ENCODE results near the gene COL25A1. TPM values are rescaled to one million over a fixed set of nuclear protein-coding genes. Genes with fewer than 3 reads are reported as not detected.
A peak's percentile ranks its signal among the peaks of the same experiment; 100 is the strongest.

COL25A1 gene
- total RNA-seq, 1 donor from 2014 or later = 0.04 TPM

DNA sequence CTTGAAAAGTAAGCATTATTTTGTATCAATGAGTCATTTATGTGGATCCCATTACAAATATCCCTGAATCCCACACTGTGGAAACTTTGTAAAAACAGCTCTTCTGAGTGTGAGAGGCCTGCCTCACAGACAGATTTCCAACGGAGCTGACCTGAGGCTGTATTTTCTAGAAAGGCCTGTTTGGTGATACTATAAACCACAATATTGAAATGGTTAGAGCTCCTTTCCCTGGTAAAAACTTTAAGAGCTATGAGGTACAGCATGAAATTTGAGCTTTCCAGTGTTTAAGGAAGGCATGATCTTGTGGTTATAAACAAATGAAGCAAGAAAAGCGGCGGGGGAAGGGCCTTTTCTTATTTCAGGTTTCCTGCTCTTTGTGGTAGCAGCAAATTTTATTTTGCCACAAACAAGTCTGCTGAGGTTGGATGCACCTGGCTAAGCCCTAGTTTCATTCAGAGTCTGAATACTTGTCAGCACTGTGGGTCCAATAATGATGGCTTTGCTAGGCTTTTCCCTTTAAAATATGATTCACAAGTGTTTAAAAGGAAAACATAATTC is 452.8 kb downstream of the COL25A1 start:
- ATAC-seq = no peak

DNA sequence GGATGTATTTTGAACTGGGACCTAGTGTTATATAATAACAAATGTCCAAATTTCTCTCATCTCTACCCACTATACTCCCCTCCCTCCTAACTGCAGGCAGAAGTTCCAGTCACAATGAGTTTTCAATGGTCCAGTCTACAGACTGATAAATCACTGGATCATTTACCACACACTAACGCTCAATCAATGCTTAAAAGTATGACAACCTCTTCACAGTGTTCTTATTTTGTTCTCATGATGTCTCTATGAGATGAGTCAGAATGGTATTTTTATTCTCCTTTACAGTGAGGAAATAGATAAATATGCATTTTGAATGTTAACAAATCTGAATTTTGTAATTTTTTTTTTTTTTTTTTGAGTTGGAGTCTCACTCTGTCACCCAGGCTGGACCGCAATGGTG is 455.9 kb downstream of the COL25A1 start:
- no peak for ATAC-seq

DNA sequence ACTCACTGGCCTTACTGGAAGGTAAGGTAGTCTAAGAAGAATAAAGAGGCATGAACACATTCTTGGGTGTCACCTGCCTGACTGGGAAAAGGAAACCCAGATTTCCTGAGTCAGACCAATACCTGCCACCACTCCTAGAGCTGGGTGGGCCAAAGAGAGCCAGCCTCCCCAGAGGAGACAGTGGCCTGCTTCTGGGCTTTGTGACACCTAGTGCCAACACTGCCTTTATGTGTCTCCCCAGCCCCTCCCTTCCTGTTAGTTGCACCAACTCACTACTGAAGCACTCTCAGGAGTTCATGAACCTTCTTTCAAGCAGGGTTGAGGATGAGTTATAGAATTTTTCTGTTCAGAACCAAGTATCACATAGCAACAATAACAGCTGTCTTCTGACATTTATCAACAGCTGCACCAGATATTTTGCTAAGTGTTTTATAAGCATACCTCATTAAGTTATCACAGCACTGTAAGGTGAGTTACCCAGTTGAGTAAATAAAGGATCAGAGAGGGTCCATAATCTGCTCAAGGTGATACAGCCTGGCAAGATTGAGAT is 462.0 kb downstream of the COL25A1 start:
- ATAC-seq = peak; percentile 61

DNA sequence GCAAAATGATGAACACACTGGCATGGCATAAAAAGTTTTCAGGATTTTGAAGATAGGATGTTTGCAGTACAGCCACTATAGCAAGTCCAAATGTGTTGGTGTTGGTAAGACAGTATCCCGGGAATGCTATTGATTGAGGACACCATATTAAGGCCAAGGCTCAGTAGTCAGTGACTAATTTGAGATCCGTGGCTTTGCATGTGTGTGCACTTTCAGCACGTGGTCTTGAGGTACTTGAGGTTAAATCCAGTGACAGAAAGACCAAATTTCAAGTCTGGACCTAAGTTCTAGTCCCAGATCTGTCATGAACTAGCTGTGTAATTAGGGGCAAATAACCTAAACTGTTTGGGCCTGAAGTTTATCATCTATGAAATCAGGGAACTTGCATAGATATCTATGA is 463.1 kb downstream of the COL25A1 start:
- ATAC-seq = no peak

DNA sequence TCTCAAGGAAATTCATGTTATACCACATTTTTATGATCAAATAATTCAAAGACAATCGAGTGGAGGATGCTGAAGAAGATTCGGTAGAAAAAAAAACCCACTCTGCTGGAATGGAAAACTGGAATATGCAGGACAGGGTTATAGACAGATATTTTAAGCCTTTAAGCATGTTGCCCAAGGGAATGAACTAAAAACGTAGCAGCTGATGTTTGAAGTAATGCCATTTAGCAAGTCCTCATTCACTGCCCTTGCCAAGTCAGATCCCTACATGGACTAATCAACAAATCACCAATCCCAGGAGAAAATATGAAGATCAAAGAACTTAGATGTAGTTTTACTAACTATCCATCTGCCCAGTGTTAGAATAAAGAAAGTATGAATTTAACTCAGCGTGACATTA is 464.0 kb downstream of the COL25A1 start:
- no peak for ATAC-seq

DNA sequence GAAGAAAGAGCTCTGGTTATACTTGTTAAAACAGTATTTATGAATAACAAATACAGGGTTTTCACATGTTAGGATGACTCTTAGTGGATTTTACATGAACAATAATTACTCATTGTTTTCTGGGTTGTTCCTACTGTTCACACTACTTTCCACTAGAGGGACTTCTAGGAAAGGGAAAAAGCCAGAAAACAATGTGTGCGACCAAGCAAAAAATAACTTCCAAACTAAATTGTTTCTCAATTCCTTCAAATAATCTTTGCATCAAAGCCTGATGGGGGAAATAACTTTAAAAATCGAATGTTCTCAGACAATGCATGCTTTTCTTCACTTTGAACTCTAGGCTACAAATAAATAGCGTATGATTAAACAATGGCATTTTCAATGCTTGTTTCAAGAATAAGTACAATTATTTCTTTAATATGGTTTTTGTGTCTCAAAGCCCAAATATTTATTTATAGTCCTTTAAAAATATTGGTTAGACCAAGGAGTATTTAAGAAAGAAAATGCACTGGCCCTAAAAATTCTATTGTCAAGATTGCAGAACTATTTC is 467.5 kb downstream of the COL25A1 start:
- peak; percentile 50 for ATAC-seq

DNA sequence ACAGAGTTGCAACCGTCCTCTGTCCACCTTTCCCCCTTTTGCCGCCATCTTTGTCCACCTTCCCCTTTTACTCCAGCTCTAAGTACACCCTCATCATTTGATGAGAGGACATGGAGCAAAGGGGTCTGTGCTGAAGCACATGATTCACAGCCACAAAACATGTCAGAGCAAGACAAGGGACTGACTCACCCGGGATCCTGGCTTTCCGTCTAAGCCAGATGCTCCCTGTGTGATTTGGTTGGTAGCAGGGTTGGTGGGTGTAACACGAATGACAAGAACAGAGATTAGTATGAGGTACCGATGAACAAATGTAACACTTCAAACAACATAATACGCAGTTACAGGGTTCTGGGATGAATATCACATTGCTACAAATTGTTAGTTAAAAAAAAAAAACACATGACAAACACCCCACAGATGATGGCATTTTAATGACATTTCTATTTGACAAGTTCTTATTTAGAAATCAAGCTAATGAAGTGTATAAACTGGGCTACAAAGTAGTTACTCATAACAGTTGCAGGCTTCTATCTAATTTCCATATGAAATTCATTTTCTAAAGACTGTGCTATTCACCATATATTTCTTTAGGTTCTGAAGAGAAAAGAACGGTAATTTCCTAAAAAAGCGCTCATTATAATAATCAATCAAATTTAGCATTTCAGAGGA is 468.2 kb downstream of the COL25A1 start:
- peak; percentile 71 for ATAC-seq

DNA sequence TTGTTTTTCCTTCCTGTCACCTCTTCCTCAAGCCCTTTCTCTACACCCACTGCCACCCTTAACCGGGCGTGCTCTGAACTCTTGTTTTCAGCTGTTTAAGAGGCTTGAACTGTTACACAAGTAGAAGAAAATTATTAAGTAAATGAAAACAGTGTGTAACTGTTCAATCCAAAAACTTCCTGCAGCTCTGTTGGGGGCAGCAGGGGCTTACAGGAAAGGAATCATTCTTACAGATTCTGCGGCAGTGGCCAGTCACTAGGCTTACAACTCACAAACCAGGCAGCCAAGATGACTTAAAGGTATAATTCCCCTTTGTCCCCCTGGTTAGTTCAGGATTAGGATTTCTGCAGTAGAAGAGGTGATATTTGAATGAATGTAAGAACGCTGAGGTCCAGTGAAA is 469.4 kb downstream of the COL25A1 start:
- no peak for ATAC-seq

DNA sequence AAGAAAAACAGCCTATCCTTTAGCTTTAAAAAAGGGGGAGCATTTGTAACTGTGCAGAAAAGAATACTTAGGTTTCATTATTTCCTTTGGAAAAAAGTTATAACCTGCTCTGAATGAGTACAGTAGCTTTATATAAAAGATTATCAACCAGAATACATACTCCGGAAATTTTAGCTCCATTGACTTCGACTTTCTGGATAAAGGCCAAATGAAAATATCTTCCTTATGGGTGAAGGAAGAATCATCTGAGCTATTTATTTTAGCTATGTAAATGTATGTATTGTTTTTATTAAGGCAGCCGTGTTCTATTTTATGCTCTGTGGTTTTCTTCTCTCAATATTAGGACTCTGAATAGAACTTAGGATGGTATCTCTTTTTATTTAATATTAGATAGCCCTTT is 470.6 kb downstream of the COL25A1 start:
- ATAC-seq = no peak

DNA sequence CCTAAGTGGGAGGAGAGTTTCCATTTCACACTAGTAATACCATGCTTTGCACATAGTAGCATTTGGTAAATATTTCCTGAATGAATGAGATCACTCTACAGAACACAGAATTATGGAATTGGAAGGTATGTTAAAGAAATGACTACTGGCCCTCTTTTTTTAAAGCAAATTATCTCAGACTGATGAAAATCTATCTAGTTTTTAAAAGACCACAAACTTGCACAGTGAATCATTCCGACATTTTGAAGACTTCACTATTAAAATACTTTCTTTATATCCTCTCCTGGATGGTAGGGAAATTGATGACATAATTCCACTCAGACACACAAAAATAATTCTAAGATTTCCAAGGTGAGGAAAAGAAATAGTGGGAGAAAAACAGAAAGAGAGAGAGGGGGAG is 471.2 kb downstream of the COL25A1 start:
- ATAC-seq = no peak

DNA sequence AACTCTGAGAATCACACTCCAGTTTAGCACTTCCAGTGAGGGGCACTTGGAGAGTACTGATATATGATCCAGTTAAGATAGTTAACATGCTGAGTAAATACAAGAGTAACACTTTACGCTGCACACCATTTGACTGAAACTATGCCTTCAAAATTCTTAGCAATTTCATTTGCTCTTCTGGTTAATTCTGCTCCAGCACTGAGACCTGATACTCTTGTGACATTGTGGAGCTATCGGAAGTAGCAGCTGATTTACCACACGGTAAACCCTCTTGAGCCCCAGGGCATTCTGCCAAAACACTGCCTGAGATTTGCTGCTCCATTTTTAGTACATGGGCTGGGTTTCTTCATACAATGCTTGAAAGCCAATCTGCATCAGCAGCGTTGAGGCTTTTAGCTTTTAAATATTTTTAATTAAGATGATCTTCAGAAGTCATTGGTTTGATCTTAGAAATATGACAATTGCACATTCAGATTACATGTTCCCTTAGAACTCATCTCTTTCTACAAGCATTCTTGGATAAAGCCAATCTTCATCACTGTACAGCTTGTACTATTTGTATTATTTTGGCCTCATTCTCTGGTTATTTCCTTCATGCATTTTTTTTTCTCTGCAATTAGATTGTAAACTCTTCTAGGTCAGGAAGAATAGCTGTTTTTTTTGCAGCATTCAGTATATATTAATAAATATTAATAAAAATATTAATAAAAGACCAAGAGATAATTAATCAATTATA is 471.8 kb downstream of the COL25A1 start:
- ATAC-seq = no peak

DNA sequence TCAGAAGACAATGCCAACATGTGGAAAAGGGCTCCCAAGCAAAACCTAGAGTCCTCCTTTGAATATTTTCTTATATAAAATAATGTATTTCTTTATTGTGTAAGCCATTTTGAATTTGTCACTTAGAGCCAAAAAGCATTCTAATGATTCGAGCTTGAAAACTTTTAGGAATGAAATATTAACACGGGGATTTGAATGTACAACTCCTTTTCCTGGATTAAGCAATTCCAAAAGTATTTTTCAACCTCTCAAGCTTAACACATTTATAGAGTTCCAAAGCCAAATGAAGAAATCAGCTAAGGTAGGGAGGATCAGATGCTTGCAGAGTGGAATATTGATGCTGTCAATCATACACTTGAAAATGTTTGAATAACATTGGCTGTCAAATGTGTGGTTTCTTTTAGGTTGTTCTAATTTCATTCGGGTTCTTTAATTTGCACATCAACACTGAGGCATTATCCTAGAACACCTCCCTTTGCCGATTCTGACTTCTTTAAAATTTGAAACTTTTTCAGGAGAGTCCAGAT is 472.4 kb downstream of the COL25A1 start:
- no peak for ATAC-seq

DNA sequence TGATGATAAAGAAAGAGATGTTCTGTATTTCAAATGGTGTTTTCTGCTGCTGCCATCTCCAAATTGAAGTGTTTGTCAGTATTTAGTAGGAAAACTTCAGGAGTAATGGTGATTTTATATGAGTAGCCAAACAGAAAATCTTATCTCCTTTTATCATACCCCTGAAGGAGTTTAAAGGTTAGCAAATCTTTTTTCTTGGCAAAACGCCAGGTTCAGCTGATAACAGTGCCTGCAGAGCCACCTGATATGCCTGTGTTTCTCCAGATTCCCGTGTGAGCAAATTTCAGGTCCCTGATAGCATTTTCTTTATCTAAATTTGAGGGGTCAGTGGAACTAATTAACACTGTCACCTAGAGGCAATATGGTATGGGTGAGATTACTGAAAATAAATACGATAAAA is 473.8 kb downstream of the COL25A1 start:
- ATAC-seq = no peak

DNA sequence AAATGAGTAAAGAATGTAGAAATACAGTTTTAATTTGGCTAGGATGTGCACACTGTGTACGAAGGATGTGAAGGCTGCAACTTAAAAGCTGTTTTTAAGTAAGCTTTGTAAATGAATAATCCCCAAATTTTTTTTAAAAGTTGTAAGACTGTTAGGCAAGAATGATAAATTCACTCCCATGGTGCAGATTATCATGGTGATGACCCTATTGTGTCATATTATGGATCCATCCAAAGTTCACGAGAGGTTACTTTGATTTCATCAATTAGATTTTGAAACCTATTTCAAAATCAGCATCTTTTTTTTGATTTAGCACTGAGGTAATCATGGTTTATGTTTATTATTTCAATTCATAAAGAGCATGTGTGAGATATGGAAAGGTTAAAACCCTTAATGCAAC is 476.7 kb downstream of the COL25A1 start:
- ATAC-seq = no peak

DNA sequence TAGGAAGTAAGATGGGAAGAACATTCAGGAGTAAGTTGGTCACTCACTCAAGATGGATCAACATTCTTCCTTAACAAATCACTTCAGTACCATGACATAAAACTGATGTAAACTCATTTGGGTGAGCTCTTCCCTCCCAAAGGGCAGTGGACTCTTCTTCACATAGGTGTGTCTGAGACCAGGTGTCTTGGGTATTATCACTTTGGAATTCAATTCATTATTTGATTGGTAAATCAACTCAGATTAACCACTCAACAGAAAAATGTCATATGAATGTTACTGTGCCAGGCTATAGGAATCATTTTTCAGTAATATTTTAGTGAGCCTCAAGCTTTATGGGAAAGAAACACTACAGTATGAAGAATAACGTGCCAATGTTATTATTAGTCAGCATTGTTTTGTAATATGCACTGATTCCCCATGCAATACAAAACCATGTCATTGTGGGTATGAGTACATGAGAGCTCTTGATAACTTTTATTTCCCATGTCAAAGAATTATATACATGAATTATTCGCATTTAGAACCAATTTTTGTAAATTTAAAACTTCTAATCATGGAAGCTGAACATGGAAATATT is 481.0 kb downstream of the COL25A1 start:
- ATAC-seq = no peak

DNA sequence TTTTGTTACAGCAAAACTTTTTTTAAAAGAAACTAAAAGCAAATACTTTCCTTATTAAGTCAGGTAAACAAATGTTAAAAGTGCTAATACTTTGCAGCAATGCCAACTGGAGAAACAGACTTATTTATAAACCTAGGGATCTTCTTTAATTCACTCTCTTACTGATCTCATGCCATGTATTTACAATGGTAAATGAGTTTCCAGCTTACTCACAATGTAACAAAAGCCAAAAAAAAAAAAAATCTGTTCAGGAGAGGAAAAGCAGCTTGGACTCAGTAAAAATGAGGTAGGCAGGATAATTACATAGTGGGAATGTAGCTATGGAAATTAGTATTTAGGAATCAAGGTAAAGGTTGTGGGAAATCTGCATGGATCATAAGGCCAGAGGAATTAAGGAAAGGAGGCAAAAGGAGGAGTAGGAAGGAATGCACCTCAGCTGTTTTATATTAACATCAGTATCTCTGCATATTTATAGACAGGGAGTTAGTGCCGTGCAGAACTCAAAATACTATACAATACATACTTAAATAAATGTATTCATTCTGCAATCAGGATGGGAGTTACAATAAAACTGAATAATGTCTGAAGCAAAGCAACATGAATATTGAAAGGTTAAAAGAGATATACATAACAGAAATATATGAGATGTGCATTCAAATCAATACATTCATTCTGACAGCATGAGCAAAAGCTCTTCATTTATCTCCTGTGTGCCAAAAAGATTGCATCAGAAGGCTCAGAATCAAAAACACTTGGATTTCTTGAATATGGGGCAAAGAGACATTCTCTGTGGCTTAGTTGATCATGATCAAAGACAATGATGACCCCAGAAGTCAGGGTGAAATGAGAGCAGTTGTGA is 481.7 kb downstream of the COL25A1 start:
- no peak for ATAC-seq

DNA sequence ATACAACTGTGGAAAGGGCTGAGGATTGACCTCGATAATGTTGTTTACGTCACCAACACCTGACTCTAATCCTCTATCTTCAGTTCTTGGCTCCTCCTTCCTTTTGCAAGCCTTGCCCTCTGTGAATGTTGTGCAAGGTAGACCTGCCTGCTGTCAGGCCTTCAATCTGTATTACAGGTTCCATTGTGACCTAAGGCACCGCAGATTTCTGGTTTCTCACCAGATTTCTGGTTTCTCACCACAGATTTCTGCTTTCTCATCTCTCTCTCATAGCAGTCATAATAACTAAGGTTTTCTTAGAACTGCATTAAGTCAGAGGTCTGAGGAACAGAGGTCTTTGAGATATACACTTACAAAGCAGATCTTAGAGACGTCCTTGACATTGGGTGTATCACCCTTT is 488.1 kb downstream of the COL25A1 start:
- ATAC-seq = no peak

DNA sequence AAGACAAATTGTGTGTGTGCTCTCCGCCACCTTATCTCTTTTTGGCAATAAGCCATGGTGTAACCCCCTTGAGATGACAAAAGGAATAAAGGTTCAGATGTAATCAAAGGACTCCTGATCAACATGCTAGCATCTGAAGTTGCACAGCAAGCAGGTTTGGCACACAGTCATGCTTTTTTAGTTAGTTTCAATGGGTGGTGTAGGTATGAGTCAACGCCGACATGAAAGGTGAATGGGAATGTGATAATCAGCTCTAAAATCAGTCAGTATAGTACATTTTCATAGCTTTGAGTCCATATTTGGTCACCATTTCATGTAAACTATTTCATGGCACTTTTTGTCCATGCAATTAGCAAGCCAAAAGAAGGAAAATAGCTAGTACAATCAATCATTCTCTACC is 489.2 kb downstream of the COL25A1 start:
- no peak for ATAC-seq

DNA sequence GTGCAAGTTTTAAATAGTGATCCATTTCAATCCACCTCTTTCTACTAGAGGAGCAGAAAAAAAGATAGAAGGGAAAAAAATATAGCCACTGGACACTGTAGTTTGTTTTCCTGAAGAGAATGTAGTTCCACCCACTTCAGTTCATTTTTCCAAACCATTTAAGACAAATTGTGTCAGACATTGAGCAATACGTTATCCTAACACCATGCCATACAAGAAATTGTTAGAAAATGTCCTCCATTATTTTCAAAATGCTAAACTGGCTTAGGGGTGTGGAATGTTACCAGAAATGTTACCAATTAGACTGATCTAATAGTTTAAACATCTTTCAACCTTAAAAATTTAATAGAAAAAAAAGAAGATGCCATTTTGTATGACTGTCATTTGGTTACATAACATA is 491.0 kb downstream of the COL25A1 start:
- no peak for ATAC-seq

DNA sequence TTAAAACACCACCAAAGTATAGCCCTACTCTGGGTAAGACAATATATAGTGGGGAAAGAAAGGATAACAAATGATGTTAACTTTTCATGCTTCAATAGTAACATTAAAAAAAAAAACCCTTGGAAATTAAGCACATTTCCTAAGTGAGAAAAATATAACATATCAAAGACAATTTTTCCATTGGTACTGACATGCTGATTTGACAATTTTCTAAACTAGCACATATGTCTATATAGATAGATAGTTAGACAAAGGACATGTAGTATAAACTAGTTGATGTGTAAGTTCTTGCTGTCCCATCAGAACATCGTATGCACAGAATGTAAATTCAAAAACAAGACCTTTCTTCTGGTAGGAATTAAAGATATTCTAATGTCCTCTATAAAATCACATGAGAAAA is 492.4 kb downstream of the COL25A1 start:
- ATAC-seq = no peak

DNA sequence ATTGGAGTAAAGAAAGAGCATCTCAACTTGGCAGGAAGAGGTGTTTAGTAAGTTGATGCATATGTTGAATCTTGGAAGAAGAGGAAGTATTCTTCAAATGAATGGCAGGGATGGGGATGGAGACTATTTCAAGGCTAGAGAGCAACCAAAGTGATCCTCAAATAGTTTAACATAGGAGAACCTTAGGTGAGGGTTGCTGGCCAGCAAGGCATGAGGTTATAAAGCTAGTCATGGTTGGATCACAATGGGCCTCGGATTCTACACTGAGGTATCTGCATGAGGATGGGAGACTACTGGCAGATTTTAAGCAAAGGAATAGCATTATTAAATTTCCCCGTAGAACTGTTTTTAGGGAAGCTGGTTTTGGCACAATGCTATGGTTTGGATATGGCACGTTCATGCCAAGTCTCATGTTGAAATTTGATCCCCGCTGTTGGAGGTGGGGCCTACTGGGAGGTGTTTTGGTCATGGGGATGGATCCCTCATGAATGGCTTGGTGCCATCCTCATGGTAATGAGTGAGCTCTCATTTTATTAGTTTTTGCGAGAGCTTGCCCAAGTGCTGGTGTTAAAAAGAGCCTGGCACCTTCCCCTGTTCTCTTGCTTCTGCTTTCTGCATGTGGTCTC is 497.7 kb downstream of the COL25A1 start:
- no peak for ATAC-seq

Measured in esophagus mucosa (tissue), 1 donor.